IMR-90 (cell line): ENCODE results near the gene GNAZ. TPM values are rescaled to one million over a fixed set of nuclear protein-coding genes. Genes with fewer than 3 reads are reported as not detected.

Experiments used
- ATAC-seq: fragments of 200-7000 bp; cut with Tn5 transposase; 2 replicates; pipeline ENCODE4 v1.9.1; 2020; ENCODE audit warnings: low read depth, mild to moderate bottlenecking, moderate library complexity
- BruUV-seq: library from RNA; stranded (reverse); fragments of 400-500 nt; replicated peaks from 2 replicates; lab custom pipeline; 2021; lab: Mats Ljungman, UMichigan
- CTCF ChIA-PET: fragments of 300-600 bp; formaldehyde crosslinking; extraction: SDS; loops from one replicate; lab custom pipeline; 2021; ENCODE audit warnings: antibody characterized with exemption; lab: Yijun Ruan, JAX
- POLR2A ChIA-PET: fragments of 300-600 bp; sonication (Branson Sonifier 250); formaldehyde crosslinking; loops from one replicate; lab custom pipeline; 2022; ENCODE audit warnings: antibody characterized with exemption; ENCODE audit not compliant: unreplicated experiment; lab: Charles Lee
- DNase-seq: peaks from one replicate; pipeline ENCODE4 v3.0.0; 2013
- H2AFZ ChIP-seq: replicated peaks from 2 replicates; pipeline ENCODE3; 2013; ENCODE audit warnings: low read length, mild to moderate bottlenecking; ENCODE audit not compliant: poor library complexity
- H2AK5ac ChIP-seq: 2 replicates; pipeline ENCODE4 v1.6.1; 2013; ENCODE audit warnings: low read depth, low read length, inconsistent platforms
- H2AK9ac ChIP-seq: replicated peaks from 2 replicates; pipeline ENCODE3; 2013; ENCODE audit warnings: mild to moderate bottlenecking, low read depth, low read length, moderate library complexity; ENCODE audit not compliant: poor library complexity
- H2BK120ac ChIP-seq: 2 replicates; pipeline ENCODE4 v1.6.1; 2013; ENCODE audit warnings: low read depth, low read length, inconsistent platforms
- H2BK15ac ChIP-seq: 3 replicates; pipeline ENCODE4 v1.6.1; 2013; ENCODE audit warnings: low read depth, low read length, inconsistent platforms
- H2BK20ac ChIP-seq: 2 replicates; pipeline ENCODE4 v1.6.1; 2013; ENCODE audit warnings: low read depth, mild to moderate bottlenecking, inconsistent platforms, low read length, moderate library complexity
- H2BK5ac ChIP-seq: 2 replicates; pipeline ENCODE4 v1.6.1; 2013; ENCODE audit warnings: mild to moderate bottlenecking, low read depth, low read length, inconsistent platforms; ENCODE audit not compliant: poor library complexity, severe bottlenecking
- H3K14ac ChIP-seq: replicated peaks from 2 replicates; pipeline ENCODE4 v1.6.1; 2013; ENCODE audit warnings: low read depth, low read length, inconsistent platforms
- H3K18ac ChIP-seq: 2 replicates; pipeline ENCODE4 v1.6.1; 2013; ENCODE audit warnings: low read depth, low read length, control low read depth
- H3K23ac ChIP-seq: 2 replicates; pipeline ENCODE4 v1.6.1; 2013; ENCODE audit warnings: low read depth, low read length, inconsistent platforms
- H3K27ac ChIP-seq: 2 replicates; pipeline ENCODE4 v1.5.1; 2013; ENCODE audit warnings: mild to moderate bottlenecking, control low read depth, low read length; ENCODE audit not compliant: insufficient read depth
- H3K27me3 ChIP-seq: 2 replicates; pipeline ENCODE4 v1.6.1; 2013; ENCODE audit warnings: low read length; ENCODE audit not compliant: control insufficient read depth, insufficient read depth
- H3K36me3 ChIP-seq: 2 replicates; pipeline ENCODE4 v1.6.1; 2013; ENCODE audit warnings: low read length, mixed read lengths; ENCODE audit not compliant: control insufficient read depth, insufficient read depth
- H3K4ac ChIP-seq: 2 replicates; pipeline ENCODE4 v1.6.1; 2013; ENCODE audit warnings: low read depth, low read length, inconsistent platforms
- H3K4me1 ChIP-seq: 2 replicates; pipeline ENCODE4 v1.6.1; 2013; ENCODE audit warnings: low read length, mixed read lengths; ENCODE audit not compliant: control insufficient read depth, insufficient read depth
- H3K4me2 ChIP-seq: 2 replicates; pipeline ENCODE4 v1.6.1; 2013; ENCODE audit warnings: low read depth, mild to moderate bottlenecking, control low read depth, low read length, moderate library complexity
- H3K4me3 ChIP-seq: 2 replicates; pipeline ENCODE4 v1.5.1; 2013; ENCODE audit warnings: low read depth, mild to moderate bottlenecking, control low read depth, low read length, moderate library complexity; ENCODE audit not compliant: insufficient read depth
- H3K56ac ChIP-seq: 2 replicates; pipeline ENCODE4 v1.6.1; 2013; ENCODE audit warnings: low read length, inconsistent platforms; ENCODE audit not compliant: insufficient read depth; ENCODE audit errors: extremely low read depth
- H3K79me1 ChIP-seq, 2 experiments: 2 replicates each; pipeline ENCODE4 v1.6.1; 2013; ENCODE audit warnings: low read length in 2 of 2, inconsistent platforms in 1 of 2, low read depth in 1 of 2
- H3K9ac ChIP-seq: 2 replicates; pipeline ENCODE4 v1.6.1; 2013; ENCODE audit warnings: low read depth, low read length, control low read depth
- H3K9me1 ChIP-seq: 2 replicates; pipeline ENCODE4 v1.6.1; 2013; ENCODE audit warnings: low read length, inconsistent platforms; ENCODE audit not compliant: insufficient read depth
- H3K9me3 ChIP-seq: 2 replicates; pipeline ENCODE4 v1.6.1; 2013; ENCODE audit warnings: low read length; ENCODE audit not compliant: control insufficient read depth, insufficient read depth
- H4K20me1 ChIP-seq: 2 replicates; pipeline ENCODE4 v1.6.1; 2013; ENCODE audit warnings: low read length, inconsistent platforms; ENCODE audit not compliant: insufficient read depth
- H4K5ac ChIP-seq: 2 replicates; pipeline ENCODE4 v1.6.1; 2013; ENCODE audit warnings: mild to moderate bottlenecking, low read depth, low read length, control low read depth
- H4K8ac ChIP-seq, 2 experiments: 2 replicates each; pipeline ENCODE4 v1.6.1; 2013; ENCODE audit warnings: low read depth in 2 of 2, low read length in 2 of 2, control low read depth in 1 of 2, inconsistent platforms in 1 of 2
- H4K91ac ChIP-seq: 2 replicates; pipeline ENCODE4 v1.6.1; 2013; ENCODE audit warnings: low read depth, low read length, inconsistent platforms; ENCODE audit not compliant: insufficient read depth
- BHLHE40 ChIP-seq: fragments of 150-350 bp; IDR thresholded peaks from 2 replicates; pipeline ENCODE4 v1.6.1; 2016; ENCODE audit warnings: mild to moderate bottlenecking, low read depth, low read length
- CEBPB ChIP-seq: IDR thresholded peaks from 2 replicates; pipeline ENCODE4 v1.6.1; 2012; ENCODE audit warnings: low read depth, low read length, improper control_type of control experiment
- CHD1 ChIP-seq: IDR thresholded peaks from 2 replicates; pipeline ENCODE4 v1.6.1; 2012; ENCODE audit warnings: low read depth, low read length, improper control_type of control experiment
- FOS ChIP-seq: fragments of 150-350 bp; IDR thresholded peaks from 2 replicates; pipeline ENCODE4 v1.6.1; 2016; ENCODE audit warnings: low read depth, low read length
- MAFK ChIP-seq: IDR thresholded peaks from 2 replicates; pipeline ENCODE4 v1.6.1; 2012; ENCODE audit warnings: low read depth, low read length, improper control_type of control experiment
- MXI1 ChIP-seq: IDR thresholded peaks from 2 replicates; pipeline ENCODE4 v1.6.1; 2012; ENCODE audit warnings: low read depth, mild to moderate bottlenecking, low read length, moderate library complexity, borderline replicate concordance
- NFE2L2 ChIP-seq: fragments of 150-350 bp; IDR thresholded peaks from 2 replicates; pipeline ENCODE4 v1.6.1; 2016; ENCODE audit warnings: low read depth, mild to moderate bottlenecking, low read length
- POLR2A ChIP-seq: IDR thresholded peaks from 2 replicates; pipeline ENCODE4 v1.6.1; 2012; ENCODE audit warnings: mild to moderate bottlenecking, low read depth, low read length
- RCOR1 ChIP-seq: IDR thresholded peaks from 2 replicates; pipeline ENCODE4 v1.6.1; 2012; ENCODE audit warnings: mild to moderate bottlenecking, low read length, improper control_type of control experiment; ENCODE audit not compliant: insufficient replicate concordance
- RFX5 ChIP-seq: IDR thresholded peaks from 2 replicates; pipeline ENCODE4 v1.8.0; 2012; ENCODE audit warnings: low read depth, mild to moderate bottlenecking, low read length, moderate library complexity
- SMC3 ChIP-seq: fragments of 150-350 bp; IDR thresholded peaks from 2 replicates; pipeline ENCODE4 v1.6.1; 2016; ENCODE audit warnings: low read depth, mild to moderate bottlenecking, antibody characterized with exemption, low read length, moderate library complexity
- WGBS, 2 experiments: methylation state at CpG; one replicate each; pipeline versions ENCODE4 v1.1.5 to v1.1.7; 2013; ENCODE audit warnings: missing lambda C conversion rate in 2 of 2; ENCODE audit not compliant: insufficient read length in 1 of 2; ENCODE audit errors: extremely low coverage in 2 of 2; 5-methylcytosine and 5-hydroxymethylcytosine counted together
- dilution Hi-C: fragments of 300-500 bp; cut with HindIII; formaldehyde crosslinking; loops from one replicate; pipeline ENCODE4 v1.14.3; 2018; ENCODE audit warnings: low sequenced_read_pairs; ENCODE audit not compliant: unreplicated experiment
- in situ Hi-C: fragments of 300-500 bp; cut with MboI; formaldehyde crosslinking; loops from 3 replicates; pipeline ENCODE4 v1.14.3; 2019; ENCODE audit warnings: low sequenced_read_pairs, inconsistent platforms, mixed read lengths
- intact Hi-C: fragments of 100-400 bp; cut with micrococcal nuclease; formaldehyde crosslinking; loops from 2 replicates; pipeline ENCODE4 v1.10.0; 2022
- polyA plus RNA-seq, 3 experiments: library from polyadenylated mRNA; depleted of rRNA; stranded (reverse); fragments of >200 nt; gene quantifications; 2 replicates each; pipeline ENCODE4 v1.2.3, GENCODE V29; 2012; ENCODE audit warnings: low replicate concordance in 1 of 3
- total RNA-seq: library from RNA; depleted of rRNA; stranded (reverse); fragments of >200 nt; gene quantifications from 2 replicates; pipeline ENCODE4 v1.2.3, GENCODE V29; 2012
- TF ChIP-seq, protein P1 (sequence below): fragments of 150-350 bp; IDR thresholded peaks from 2 replicates; pipeline ENCODE4 v1.6.1; 2017; ENCODE audit warnings: mild to moderate bottlenecking, antibody characterized with exemption, low read length, low read depth
- TF ChIP-seq, protein P2 (sequence below): conservative IDR thresholded peaks from 2 replicates; pipeline ENCODE4 v1.5.1; 2012; ENCODE audit warnings: mild to moderate bottlenecking, low read depth, low read length, improper control_type of control experiment

GNAZ gene
- total and polyA plus RNA-seq, 2 of the 4 experiments (the other 2 are of a cell fraction), result 1.5 to 2.5 TPM

DNA sequence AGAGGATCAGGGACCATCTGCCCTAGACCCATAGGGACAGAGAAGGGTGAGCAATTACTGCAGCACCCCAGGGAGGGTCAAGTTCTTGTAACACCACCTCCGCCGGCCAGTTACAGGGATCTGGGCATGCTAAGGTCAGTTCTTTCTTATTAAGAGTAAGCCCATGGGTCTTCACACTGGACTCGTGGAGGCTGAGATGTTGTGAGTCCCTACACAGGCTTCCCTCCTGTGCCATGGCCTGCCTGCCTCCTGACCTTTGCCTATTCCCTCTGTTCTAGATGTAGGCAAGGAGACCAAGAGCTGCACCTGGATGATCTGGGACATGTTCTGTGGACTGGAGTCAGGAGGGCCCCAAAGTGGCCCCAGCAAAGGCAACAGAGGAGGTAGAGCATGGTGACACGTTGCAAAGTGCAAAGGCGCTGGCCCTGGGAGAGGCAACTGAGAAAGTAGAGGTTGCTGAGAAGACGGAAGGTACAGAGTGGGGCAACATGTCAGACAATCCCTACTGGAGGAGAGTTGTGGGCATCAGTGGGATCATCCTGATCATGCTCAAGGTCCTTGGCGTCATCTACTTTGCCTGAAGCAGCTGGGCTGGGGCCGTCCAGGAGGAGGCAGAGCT, 16.3 kb upstream of the GNAZ start:
- Histone ChIP-seq H2AK5ac (no peak overlapping the region), H4K91ac (no peak overlapping the region), H4K20me1 (no peaks in the 10 kb centered on the region), H2AFZ (no peak overlapping the region), H3K4me2 (no peak overlapping the region), H4K8ac (no peak overlapping the region), H3K9me1 (no peaks in the 10 kb centered on the region), H3K14ac (no peak overlapping the region), H2BK120ac (no peak overlapping the region), H3K4me3 (no peak overlapping the region), H3K27ac (no peak overlapping the region), H3K56ac (no peak overlapping the region), H3K4ac (no peak overlapping the region), H3K23ac (no peak overlapping the region), H2BK20ac (no peak overlapping the region), H4K5ac (no peak overlapping the region), H3K4me1 (no peaks in the 10 kb centered on the region), H3K79me1 (no peaks in the 10 kb centered on the region), H2BK15ac (no peak overlapping the region), H3K9ac (no peak overlapping the region), H3K9me3 (no peaks in the 10 kb centered on the region), H3K27me3 (no peaks in the 10 kb centered on the region; the same call in 1 of the 2 replicates), H2BK5ac (no peak overlapping the region), H3K18ac (no peak overlapping the region), H3K36me3 (no peaks in the 10 kb centered on the region), H2AK9ac (no peak overlapping the region)
- no peak for TF ChIP-seq FOS
- TF ChIP-seq POLR2A, result no peak
- TF ChIP-seq SMC3, result no peak
- TF ChIP-seq, protein P1, sequence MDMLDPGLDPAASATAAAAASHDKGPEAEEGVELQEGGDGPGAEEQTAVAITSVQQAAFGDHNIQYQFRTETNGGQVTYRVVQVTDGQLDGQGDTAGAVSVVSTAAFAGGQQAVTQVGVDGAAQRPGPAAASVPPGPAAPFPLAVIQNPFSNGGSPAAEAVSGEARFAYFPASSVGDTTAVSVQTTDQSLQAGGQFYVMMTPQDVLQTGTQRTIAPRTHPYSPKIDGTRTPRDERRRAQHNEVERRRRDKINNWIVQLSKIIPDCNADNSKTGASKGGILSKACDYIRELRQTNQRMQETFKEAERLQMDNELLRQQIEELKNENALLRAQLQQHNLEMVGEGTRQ, result no peak
- no peak for TF ChIP-seq MXI1
- no peak for TF ChIP-seq CHD1
- TF ChIP-seq, protein P2, sequence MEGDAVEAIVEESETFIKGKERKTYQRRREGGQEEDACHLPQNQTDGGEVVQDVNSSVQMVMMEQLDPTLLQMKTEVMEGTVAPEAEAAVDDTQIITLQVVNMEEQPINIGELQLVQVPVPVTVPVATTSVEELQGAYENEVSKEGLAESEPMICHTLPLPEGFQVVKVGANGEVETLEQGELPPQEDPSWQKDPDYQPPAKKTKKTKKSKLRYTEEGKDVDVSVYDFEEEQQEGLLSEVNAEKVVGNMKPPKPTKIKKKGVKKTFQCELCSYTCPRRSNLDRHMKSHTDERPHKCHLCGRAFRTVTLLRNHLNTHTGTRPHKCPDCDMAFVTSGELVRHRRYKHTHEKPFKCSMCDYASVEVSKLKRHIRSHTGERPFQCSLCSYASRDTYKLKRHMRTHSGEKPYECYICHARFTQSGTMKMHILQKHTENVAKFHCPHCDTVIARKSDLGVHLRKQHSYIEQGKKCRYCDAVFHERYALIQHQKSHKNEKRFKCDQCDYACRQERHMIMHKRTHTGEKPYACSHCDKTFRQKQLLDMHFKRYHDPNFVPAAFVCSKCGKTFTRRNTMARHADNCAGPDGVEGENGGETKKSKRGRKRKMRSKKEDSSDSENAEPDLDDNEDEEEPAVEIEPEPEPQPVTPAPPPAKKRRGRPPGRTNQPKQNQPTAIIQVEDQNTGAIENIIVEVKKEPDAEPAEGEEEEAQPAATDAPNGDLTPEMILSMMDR, result no peak
- no peak for TF ChIP-seq BHLHE40
- no peak for TF ChIP-seq MAFK
- TF ChIP-seq CEBPB, result no peak
- no peak for TF ChIP-seq RFX5
- TF ChIP-seq NFE2L2, result no peak
- TF ChIP-seq RCOR1, result no peak
- CTCF ChIA-PET, result no interaction called here
- WGBS, 2 experiments, result 64% methylated on average over 4 of the region's 8 CpGs; no CpG with 5 or more reads in 1 of the 2 experiments
- POLR2A ChIA-PET, result no interaction called here
- ATAC-seq (no peak), DNase-seq (no peak)
- in situ Hi-C loops, result no loop called here
- BruUV-seq, result no TSS peak
- dilution Hi-C loops, result no loop called here
- intact Hi-C loops, result no loop called here
